Dedifferentiated amniotic fluid mesenchymal stem cell (primary cell): Measurements from ENCODE around the gene METRNL.
"Not testable (repeated sequence)": the region's sequence is repeated elsewhere in the genome, so short reads cannot be mapped to it uniquely, and the experiment has no call there.

Experiments used
- DNase-seq: peaks from one replicate; pipeline ENCODE4 v3.0.0-alpha.2; 2016; ENCODE audit errors: extremely low spot score

METRNL gene

GRCh38 chr17:83106056-83106588 is 26.7 kb downstream of the METRNL start:
- no peak for DNase-seq

- DNase-seq, result no peak
Observed at GRCh38 chr17:83106913-83107655, 27.7 kb downstream of the METRNL start.

GRCh38 chr17:83107656-83108048 is 28.2 kb downstream of the METRNL start:
- DNase-seq, result no peak

- DNase-seq, result no peak
Observed at GRCh38 chr17:83108709-83109108, 29.3 kb downstream of the METRNL start.

GRCh38 chr17:83109386-83109785 is 30.0 kb downstream of the METRNL start:
- DNase-seq, result no peak

- DNase-seq, result peak; percentile 95
Observed at GRCh38 chr17:83109793-83110645, 30.6 kb downstream of the METRNL start.

- DNase-seq, result no peak
Observed at GRCh38 chr17:83110735-83111134, 31.3 kb downstream of the METRNL start.

- no peak for DNase-seq
Observed at GRCh38 chr17:83111516-83112282, 32.3 kb downstream of the METRNL start.

GRCh38 chr17:83113381-83113780 is 34.0 kb downstream of the METRNL start:
- no peak for DNase-seq

GRCh38 chr17:83113792-83114191 is 34.4 kb downstream of the METRNL start:
- DNase-seq, result no peak

GRCh38 chr17:83114706-83115105 is 35.3 kb downstream of the METRNL start:
- no peak for DNase-seq

GRCh38 chr17:83115202-83115651 is 35.8 kb downstream of the METRNL start:
- DNase-seq, result no peak

- no peak for DNase-seq
Observed at GRCh38 chr17:83115832-83116231, 36.4 kb downstream of the METRNL start.

GRCh38 chr17:83116311-83116771 is 36.9 kb downstream of the METRNL start:
- DNase-seq, result no peak

GRCh38 chr17:83116783-83117555 is 37.6 kb downstream of the METRNL start:
- no peak for DNase-seq

- DNase-seq, result no peak
Observed at GRCh38 chr17:83117583-83117982, 38.2 kb downstream of the METRNL start.

GRCh38 chr17:83118071-83118841 is 38.8 kb downstream of the METRNL start:
- no peak for DNase-seq

GRCh38 chr17:83119987-83120864 is 40.8 kb downstream of the METRNL start:
- DNase-seq, result no peak

GRCh38 chr17:83121473-83121872 is 42.1 kb downstream of the METRNL start:
- not testable (repeated sequence) for DNase-seq
